GDM1 (cell line): Measurements from ENCODE around the gene ZKSCAN5.
"Not testable (repeated sequence)": the region's sequence is repeated elsewhere in the genome, so short reads cannot be mapped to it uniquely, and the experiment has no call there.

ENCODE experiments used
- DNase-seq: peaks from one replicate; lab custom pipeline; 2025; lab: John Stamatoyannopoulos, UW

Gene ZKSCAN5

DNA sequence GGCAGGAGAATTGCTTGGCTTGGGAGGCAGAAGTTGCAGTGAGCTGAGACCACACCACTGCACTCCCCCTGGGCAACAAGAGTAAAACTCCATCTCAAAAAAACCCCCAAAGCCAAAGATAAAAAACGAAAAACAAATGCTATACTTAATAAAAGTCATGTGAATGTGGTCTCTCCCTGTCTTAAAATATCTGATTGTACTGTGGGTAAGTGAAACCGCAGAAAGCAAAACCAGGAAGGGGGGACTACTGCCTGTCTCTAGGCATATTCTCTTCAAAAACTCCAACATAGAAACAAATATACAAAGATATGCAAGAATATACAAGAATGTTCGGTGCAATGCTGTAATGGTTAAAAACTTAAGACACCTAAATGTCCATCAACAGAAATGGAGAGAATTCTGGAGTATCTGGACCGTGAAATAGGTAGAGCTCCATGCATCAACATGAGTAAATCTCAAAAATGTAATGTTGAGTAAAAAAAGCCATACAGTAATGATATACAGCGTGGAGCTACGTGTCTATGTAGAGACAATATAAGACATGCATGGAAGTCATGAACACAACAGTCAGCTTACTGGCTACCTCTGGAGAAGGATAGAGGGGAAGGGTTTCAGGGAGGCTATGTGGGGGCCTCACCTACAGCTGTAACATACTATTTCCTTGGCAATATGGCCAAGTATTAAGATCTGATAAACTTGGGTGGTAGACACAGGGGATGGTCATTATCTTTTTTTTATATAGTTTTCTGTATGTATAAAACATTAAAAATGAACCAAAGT is 6.5 kb upstream of the ZKSCAN5 start:
- DNase-seq, result no peak

GRCh38 chr7:99498546-99498944 is 5.9 kb upstream of the ZKSCAN5 start:
- DNase-seq, result no peak

DNA sequence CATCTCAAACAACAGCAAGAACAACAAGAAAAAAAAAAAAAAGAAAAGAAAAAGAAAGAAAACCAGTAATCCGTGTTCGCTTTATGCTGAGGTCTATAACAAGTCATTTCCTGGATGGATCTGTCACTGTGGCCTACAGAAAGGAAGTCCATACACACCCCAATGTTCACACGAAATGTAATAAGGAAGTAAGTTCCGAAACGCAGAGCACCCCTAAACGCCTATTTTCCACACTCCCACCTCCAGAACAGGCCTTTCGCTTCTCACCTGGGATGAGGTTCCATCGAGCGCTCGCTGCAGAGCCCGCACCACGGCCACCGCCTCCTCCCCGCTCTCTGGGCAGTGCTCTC is 5.1 kb upstream of the ZKSCAN5 start:
- no peak for DNase-seq

- peak; percentile 85 for DNase-seq
Observed at GRCh38 chr7:99499721-99500636, 4.5 kb upstream of the ZKSCAN5 start, which contains the start of gene ZNF394. Gene ZNF394 (minus strand): TSS chr7:99500281. CDS start chr7:99500093, 188 bp downstream.

DNA sequence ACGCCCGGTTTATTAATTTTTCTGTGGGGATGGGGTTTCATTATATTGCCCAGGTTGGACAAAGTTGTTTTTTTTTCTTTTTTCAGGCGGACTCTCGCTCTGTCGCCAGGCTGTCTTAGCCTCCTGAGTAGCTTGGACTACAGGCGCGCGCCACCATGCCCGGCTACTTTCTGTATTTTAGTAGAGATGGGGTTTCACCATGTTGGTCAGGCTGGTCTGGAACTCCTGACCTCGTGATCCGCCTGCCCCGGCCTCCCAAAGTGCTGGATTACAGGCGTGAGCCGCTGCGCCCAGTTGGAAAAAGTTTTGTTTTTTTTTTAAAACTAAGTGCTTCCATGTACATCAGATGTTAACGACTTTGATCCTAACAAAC is 3.8 kb upstream of the ZKSCAN5 start:
- no peak for DNase-seq

DNA sequence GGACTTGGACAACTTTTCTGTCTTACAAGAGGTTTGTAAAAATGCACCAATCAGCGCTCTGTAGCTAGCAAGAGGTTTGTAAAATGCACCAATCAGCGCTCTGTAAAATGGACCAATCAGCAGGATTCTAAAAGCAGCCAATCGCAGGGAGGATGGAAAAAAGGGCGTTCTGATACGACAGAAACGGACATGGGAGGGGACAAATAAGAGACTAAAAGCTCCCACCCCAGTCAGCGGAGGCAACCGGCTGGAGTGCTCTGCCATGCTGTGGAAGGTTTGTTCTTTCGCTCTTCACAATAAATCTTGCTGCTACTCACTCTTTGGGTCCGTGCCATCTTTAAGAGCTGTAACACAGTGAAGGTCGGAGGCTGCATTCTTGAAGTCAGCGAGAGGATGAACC is 3.2 kb upstream of the ZKSCAN5 start:
- DNase-seq, result not testable (repeated sequence)

DNA sequence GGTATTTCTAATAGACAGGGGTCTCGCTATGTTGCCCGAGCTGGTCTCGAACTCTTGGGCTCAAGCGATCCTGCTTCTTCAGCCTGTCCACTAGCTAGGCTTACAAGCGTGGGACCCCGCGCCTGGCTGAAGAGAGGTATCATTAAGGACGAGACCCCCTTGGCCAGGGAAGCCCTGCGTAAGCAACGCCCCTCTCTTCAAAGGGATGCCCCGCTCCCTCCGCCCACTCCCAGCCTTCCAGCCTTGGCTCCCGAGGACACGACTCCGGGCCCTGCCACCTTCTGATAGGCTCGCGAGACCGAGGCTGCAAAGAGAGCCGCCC is 220 bp upstream of the ZKSCAN5 start:
- DNase-seq, result peak; percentile 95

GRCh38 chr7:99505324-99505662 is 831 bp downstream of the ZKSCAN5 start:
- no peak for DNase-seq

DNA sequence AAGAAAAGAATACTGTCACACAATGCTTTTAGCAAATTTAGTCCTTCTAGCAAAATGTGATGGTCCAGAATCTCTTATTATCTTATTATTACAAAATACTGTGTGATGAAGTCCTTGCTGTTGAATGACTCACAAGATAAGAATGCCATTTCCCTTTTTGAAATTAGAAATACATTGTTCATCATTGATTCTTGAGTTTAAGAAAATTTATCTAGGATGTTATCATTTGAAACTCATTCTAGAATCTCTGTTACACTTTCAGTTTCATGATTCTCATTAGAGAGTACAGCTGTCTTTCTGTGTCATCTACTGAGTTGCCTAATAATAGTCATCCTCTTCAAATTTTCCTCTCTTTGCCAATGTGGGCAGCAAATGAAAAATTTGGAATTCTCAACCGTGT is 9.6 kb downstream of the ZKSCAN5 start:
- DNase-seq, result no peak

DNA sequence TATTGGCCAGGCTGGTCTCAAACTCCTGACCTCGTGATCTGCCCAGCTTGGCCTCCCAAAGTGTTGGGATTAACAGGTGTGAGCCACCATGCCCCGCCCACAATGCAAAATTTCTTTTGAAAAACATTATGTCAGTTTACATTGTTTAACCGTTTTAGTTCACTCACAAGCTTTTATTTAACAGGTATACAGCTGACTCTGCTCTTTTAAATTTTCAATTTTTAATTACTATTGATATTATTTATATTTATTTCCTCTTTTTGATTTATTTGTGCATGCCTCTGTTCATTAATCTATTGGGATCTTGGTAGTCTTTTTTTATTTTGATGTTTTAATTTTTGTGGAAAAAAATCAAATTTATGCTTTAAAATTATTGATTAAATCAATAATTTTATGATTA is 16.9 kb downstream of the ZKSCAN5 start:
- no peak for DNase-seq

DNA sequence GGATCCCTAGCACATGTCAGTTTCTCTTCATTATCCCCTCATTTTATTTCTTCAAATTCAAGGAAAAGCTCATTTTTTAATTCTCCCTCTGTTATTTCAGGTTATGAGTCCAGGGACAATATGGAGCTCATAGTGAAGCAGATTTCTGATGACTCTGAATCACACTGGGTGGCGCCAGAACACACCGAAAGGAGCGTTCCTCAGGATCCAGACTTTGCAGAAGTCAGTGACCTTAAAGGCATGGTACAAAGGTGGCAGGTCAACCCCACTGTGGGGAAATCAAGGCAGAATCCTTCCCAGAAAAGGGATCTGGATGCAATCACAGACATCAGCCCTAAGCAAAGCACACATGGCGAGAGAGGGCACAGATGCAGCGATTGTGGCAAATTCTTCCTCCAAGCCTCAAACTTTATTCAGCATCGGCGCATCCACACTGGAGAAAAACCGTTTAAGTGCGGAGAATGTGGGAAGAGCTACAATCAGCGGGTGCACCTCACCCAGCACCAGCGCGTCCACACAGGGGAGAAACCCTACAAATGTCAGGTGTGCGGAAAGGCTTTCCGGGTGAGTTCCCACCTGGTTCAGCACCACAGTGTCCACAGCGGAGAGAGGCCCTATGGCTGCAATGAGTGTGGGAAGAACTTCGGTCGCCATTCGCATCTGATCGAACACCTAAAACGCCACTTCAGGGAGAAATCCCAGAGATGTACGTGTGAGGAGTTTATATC is 21.4 kb downstream of the ZKSCAN5 start:
- peak; percentile 5 for DNase-seq

- DNase-seq, result no peak
Observed at GRCh38 chr7:99531354-99531765, 26.9 kb downstream of the ZKSCAN5 start.

- DNase-seq, result no peak
Observed at GRCh38 chr7:99535667-99536066, 31.2 kb downstream of the ZKSCAN5 start.

DNA sequence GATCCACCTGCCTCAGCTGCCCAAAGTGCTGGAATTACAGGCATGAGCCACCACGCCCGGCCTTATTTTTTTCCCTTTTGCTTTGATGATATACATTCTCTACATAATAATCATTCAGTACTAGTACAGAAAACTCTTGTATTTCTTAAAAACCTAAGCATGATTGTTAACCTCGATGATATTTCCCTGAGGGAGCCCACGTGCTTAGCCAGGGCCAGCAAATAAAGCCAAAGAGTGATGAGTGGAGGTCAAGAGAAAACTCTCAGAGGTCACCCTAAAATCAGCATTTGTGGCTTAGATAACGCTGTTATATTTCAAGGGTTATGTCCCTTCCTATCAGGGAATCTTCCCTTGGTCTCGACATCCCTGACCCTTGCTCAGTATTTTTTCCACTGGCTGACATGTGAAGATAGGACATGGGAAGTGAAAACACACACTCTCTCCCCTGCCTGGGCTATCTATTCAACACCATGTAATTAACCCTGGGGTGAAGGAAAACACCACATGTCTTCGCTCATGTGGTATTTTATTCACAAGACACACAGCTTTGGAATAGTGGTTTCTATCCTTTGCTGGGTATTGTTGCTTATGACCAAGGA is 34.9 kb downstream of the ZKSCAN5 start:
- no peak for DNase-seq

- no peak for DNase-seq
Observed at GRCh38 chr7:99540542-99540941, 36.1 kb downstream of the ZKSCAN5 start.

DNA sequence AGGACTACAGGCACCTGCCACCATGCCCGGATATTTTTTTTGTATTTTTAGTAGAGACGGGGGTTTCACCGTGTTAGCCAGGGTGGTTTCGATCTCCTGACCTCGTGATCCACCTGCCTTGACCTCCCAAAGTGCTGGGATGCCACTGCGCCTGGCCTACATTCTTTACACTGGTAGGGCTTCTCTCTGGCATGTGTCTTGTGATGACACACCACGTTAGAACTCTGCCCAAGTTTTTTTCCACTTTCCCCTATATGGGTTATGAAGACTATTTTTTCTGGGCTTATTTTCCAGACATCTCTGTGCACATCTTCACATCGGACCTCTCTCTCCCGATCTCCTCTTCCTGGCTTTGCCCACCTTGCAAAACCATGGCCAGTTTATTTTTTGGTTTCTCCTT is 36.8 kb downstream of the ZKSCAN5 start:
- no peak for DNase-seq

DNA sequence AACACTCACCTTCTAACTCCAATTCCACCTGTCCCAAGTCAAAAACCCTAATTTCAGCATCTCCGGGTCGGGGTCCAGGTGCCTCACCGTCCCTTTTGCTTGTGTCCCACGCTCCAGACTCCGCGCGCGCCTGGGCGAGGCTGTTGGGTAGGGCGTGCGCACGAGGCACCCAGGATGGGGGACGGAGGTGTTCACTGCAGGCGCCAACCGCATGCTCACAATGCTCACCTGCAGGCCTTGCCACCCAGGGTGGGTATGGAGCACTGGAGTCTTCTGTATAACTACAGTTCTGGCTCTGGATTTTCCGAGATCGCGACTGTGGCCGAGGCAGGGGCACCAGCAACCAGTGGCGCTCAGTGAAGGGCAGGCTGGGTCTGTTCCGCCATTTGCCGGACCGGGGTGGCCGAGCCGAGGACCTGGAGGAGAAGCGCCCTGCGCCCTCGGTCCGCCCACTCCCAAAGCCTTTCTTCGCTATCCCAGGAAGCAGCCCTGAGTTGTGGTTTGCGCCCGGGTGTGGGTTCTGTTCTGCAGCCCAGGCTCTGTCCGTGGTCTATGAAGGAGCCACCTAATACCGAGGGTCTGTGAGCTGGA is 38.7 kb downstream of the ZKSCAN5 start:
- no peak for DNase-seq

GRCh38 chr7:99543916-99544315 is 39.5 kb downstream of the ZKSCAN5 start:
- DNase-seq, result no peak

DNA sequence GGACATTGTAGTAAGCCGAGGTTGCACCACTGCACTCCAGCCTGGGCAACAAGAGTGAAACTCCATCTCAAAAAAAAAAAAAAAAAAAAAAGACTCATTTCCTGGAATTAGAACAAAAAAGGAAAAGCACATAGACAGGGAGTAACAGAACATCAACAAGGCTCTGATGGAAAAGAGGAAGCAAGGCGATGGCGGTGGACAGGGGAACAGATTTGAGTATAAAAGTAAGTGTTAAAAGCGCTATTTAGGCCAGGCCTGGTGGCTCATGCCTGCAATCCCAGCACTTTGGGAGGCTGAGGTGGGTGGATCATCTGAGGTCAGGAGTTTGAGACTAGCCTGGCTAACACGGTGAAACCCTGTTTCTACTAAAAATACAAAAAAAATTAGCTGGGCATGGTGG is 40.8 kb downstream of the ZKSCAN5 start:
- DNase-seq, result not testable (repeated sequence)

DNA sequence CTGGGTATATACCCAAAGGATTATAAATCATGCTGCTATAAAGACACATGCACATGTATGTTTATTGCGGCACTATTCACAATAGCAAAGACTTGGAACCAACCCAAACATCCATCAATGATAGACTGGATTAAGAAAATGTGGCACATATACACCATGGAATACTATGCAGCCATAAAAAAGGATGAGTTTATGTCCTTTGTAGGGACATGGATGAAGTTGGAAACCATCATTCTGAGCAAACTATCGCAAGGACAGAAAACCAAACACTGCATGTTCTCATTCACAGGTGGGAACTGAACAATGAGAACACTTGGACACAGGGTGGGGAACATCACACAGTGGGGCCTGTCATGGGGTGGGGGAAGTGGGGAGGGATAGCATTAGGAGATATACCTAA is 45.1 kb downstream of the ZKSCAN5 start:
- DNase-seq, result not testable (repeated sequence)

DNA sequence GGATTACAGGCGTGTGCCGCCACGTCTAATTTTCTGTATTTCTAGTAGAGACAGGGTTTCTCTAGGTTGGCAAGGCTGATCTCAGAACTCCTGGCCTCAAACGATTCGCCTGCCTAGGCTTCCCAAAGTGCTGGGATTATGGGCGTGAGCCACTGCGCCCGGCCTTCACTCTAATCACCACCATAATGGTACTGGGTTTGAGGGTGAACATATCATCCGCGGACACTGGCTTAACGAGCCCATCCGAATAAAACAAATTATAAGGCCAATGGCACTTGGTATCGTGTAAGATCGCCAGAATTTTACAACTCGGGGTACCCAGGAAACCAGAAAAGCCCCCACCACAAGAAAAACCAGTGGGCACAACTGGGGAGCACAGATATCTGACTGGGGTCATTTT is 46.9 kb downstream of the ZKSCAN5 start:
- no peak for DNase-seq
